Mesothelial cell of epicardium (in vitro differentiated cells): ENCODE data around the gene TOGARAM1. TPM values are rescaled to one million over a fixed set of nuclear protein-coding genes. Genes with fewer than 3 reads are reported as not detected.

ENCODE experiments used
- DNase-seq, 2 experiments: peaks; one replicate each; pipeline ENCODE4 v3.0.0; 2021; ENCODE audit warnings: low spot score in 2 of 2; ENCODE audit not compliant: unreplicated experiment in 2 of 2
- H3K27ac Mint-ChIP-seq: 2 replicates; pipeline ENCODE4 v1.8.0; 2021; ENCODE audit warnings: mixed read lengths
- H3K27me3 Mint-ChIP-seq: 2 replicates; pipeline ENCODE4 v1.8.0; 2021; ENCODE audit warnings: low read depth, mixed read lengths
- H3K36me3 Mint-ChIP-seq: 2 replicates; pipeline ENCODE4 v1.8.0; 2021; ENCODE audit warnings: mixed read lengths
- H3K4me1 Mint-ChIP-seq: 2 replicates; pipeline ENCODE4 v1.8.0; 2021; ENCODE audit warnings: mixed read lengths
- H3K4me3 Mint-ChIP-seq: 2 replicates; pipeline ENCODE4 v1.8.0; 2021; ENCODE audit warnings: mild to moderate bottlenecking, moderate library complexity, mixed read lengths
- H3K9me3 Mint-ChIP-seq: 2 replicates; pipeline ENCODE4 v1.8.0; 2021; ENCODE audit warnings: mixed read lengths
- total RNA-seq: library from RNA; stranded (reverse); gene quantifications from 3 replicates; pipeline ENCODE4 v1.2.1, GENCODE V29; 2021
- TF ChIP-seq, protein P1 (sequence below): fragments of 200-600 bp; sonication (generic); IDR thresholded peaks from one replicate; pipeline ENCODE4 v1.5.0; 2021; ENCODE audit warnings: antibody characterized with exemption; ENCODE audit not compliant: unreplicated experiment

Gene TOGARAM1
- total RNA-seq, 1 donor from 2014 or later, result 27.3 TPM

- Mint-ChIP-seq H3K36me3 (peaks cover 57% of the 10 kb centered on the region), H3K4me1 (no peaks in the 10 kb centered on the region), H3K27me3 (no peaks in the 10 kb centered on the region)
Observed at GRCh38 chr14:45039390-45039789, 77.4 kb downstream of the TOGARAM1 start.

DNA sequence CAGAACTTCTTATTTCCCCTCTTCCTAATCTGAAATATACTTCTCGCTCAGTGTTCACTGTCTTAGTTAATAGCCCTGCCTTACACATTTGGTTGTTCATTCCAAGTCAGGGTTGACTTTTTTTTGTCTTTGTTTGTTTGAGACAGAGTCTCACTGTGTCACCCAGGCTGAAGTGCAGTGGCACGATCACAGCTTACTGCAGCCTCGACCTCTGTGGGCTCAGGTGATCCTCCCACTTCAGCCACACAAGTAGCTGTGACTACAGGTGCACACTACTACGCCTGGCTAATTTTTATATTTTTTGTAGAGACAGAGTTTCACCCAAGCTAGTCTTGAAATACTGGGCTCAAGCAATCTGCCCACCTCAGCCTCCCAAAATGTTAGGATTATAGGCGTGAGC lies 79.7 kb downstream of the TOGARAM1 start:
- no peak overlapping the region for H3K4me3 Mint-ChIP-seq
- peaks cover 57% of the 10 kb centered on the region for H3K36me3 Mint-ChIP-seq
- peaks cover 5% of the 10 kb centered on the region for H3K9me3 Mint-ChIP-seq
- H3K4me1 Mint-ChIP-seq, result no peaks in the 10 kb centered on the region
- no peaks in the 10 kb centered on the region for H3K27me3 Mint-ChIP-seq
- H3K27ac Mint-ChIP-seq, result no peak overlapping the region
- DNase-seq, result no peak
- TF ChIP-seq, protein P1, sequence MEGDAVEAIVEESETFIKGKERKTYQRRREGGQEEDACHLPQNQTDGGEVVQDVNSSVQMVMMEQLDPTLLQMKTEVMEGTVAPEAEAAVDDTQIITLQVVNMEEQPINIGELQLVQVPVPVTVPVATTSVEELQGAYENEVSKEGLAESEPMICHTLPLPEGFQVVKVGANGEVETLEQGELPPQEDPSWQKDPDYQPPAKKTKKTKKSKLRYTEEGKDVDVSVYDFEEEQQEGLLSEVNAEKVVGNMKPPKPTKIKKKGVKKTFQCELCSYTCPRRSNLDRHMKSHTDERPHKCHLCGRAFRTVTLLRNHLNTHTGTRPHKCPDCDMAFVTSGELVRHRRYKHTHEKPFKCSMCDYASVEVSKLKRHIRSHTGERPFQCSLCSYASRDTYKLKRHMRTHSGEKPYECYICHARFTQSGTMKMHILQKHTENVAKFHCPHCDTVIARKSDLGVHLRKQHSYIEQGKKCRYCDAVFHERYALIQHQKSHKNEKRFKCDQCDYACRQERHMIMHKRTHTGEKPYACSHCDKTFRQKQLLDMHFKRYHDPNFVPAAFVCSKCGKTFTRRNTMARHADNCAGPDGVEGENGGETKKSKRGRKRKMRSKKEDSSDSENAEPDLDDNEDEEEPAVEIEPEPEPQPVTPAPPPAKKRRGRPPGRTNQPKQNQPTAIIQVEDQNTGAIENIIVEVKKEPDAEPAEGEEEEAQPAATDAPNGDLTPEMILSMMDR, result no peak

More at GRCh38 chr14:45039390-45039789, 77.4 kb downstream of the TOGARAM1 start:
- peaks cover 18% of the 10 kb centered on the region for H3K9me3 Mint-ChIP-seq
- no peak overlapping the region for H3K4me3 Mint-ChIP-seq
- DNase-seq, result no peak
- TF ChIP-seq, protein P1, result no peak
- no peak overlapping the region for H3K27ac Mint-ChIP-seq

DNA sequence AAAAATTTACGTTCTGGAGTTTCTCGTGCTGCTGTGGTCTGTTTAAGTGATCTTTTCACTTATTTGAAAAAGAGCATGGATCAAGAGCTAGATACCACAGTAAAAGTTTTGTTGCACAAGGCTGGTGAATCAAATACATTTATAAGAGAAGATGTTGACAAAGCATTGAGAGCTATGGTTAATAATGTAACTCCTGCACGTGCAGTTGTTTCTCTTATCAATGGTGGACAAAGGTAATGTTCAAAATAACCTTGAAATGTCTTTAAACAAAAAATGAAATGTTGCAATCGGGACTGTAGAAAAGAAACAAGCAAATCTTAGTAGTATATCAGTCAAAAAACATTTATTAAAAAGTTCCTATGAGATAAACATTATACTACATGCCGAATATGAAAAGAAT lies 82.6 kb downstream of the TOGARAM1 start:
- no peaks in the 10 kb centered on the region for H3K9me3 Mint-ChIP-seq
- TF ChIP-seq, protein P1, result no peak
- peaks cover 41% of the 10 kb centered on the region for H3K36me3 Mint-ChIP-seq
- no peaks in the 10 kb centered on the region for H3K27me3 Mint-ChIP-seq
- H3K27ac Mint-ChIP-seq, result no peak overlapping the region
- no peaks in the 10 kb centered on the region for H3K4me1 Mint-ChIP-seq
- no peak overlapping the region for H3K4me3 Mint-ChIP-seq
- no peak for DNase-seq

GRCh38 chr14:45048385-45048784 lies 86.4 kb downstream of the TOGARAM1 start:
- DNase-seq, result no peak
- TF ChIP-seq, protein P1, result no peak
- H3K4me1 Mint-ChIP-seq, result no peaks in the 10 kb centered on the region
- H3K4me3 Mint-ChIP-seq, result no peak overlapping the region
- peaks cover 30% of the 10 kb centered on the region for H3K36me3 Mint-ChIP-seq
- H3K27me3 Mint-ChIP-seq, result no peaks in the 10 kb centered on the region
- no peak overlapping the region for H3K27ac Mint-ChIP-seq
- no peaks in the 10 kb centered on the region for H3K9me3 Mint-ChIP-seq

DNA sequence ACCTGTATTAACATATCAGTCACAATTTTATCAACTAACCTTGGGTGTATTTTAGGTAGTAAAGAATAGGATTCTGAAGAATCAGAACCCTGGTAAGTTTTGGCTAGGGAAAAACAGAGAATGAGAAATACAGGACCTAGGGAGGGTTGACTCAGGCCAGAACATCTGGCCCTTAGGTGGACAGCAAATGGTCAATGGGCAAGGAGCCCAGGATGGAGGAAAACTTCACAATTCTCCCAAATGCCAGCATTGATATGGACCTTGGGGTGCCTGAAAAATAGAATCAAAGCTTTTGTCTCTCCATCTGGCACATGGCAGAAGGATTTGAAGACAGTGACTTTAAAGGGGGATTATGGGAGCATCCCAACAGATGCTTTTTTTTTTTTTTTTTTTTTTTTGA lies 89.2 kb downstream of the TOGARAM1 start:
- Mint-ChIP-seq H3K27me3 (no peaks in the 10 kb centered on the region), H3K4me1 (no peaks in the 10 kb centered on the region), H3K4me3 (no peak overlapping the region), H3K9me3 (peaks cover 2% of the 10 kb centered on the region), H3K36me3 (peaks cover 30% of the 10 kb centered on the region), H3K27ac (no peak overlapping the region)
- DNase-seq, result no peak
- TF ChIP-seq, protein P1, result no peak

GRCh38 chr14:45051896-45052295 lies 89.9 kb downstream of the TOGARAM1 start:
- H3K27me3 Mint-ChIP-seq, result no peaks in the 10 kb centered on the region
- no peaks in the 10 kb centered on the region for H3K4me1 Mint-ChIP-seq
- DNase-seq, result no peak
- no peak overlapping the region for H3K27ac Mint-ChIP-seq
- H3K4me3 Mint-ChIP-seq, result no peak overlapping the region
- TF ChIP-seq, protein P1, result no peak
- peaks cover 30% of the 10 kb centered on the region for H3K36me3 Mint-ChIP-seq
- peaks cover 8% of the 10 kb centered on the region for H3K9me3 Mint-ChIP-seq
